Activated B cell treated with CpG ODN at 0.5 μM for 24 hours (primary cell): ENCODE results near the gene ABLIM2. TPM values are rescaled to one million over a fixed set of nuclear protein-coding genes. Genes with fewer than 3 reads are reported as not detected.

Experiments used
- ATAC-seq: fragments of 200-7000 bp; cut with Tn5 transposase; one replicate; pipeline ENCODE4 v1.10.0; 2021; ENCODE audit warnings: low read depth, mild to moderate bottlenecking, moderate library complexity
- CTCF ChIA-PET: fragments of 350-600 bp; sonication (Branson Sonifier 250); formaldehyde crosslinking; loops from one replicate; lab custom pipeline; 2021; ENCODE audit warnings: antibody characterized with exemption; lab: Charles Lee
- POLR2A ChIA-PET: fragments of 350-600 bp; sonication (Branson Sonifier 250); formaldehyde crosslinking; loops from one replicate; lab custom pipeline; 2021; ENCODE audit warnings: antibody characterized with exemption; lab: Charles Lee
- DNase-seq: peaks from one replicate; pipeline ENCODE4 v3.0.0; 2022
- H3K27ac Mint-ChIP-seq: one replicate; pipeline ENCODE4 v1.8.0; 2020; ENCODE audit warnings: mixed read lengths
- H3K27me3 Mint-ChIP-seq: one replicate; pipeline ENCODE4 v1.8.0; 2021; ENCODE audit warnings: mixed read lengths
- H3K36me3 Mint-ChIP-seq: one replicate; pipeline ENCODE4 v1.8.0; 2021; ENCODE audit warnings: low read depth, mixed read lengths
- H3K4me1 Mint-ChIP-seq: one replicate; pipeline ENCODE4 v1.8.0; 2021; ENCODE audit warnings: mixed read lengths
- H3K4me3 Mint-ChIP-seq: one replicate; pipeline ENCODE4 v1.8.0; 2020; ENCODE audit warnings: mild to moderate bottlenecking, mixed read lengths
- H3K9me3 Mint-ChIP-seq: one replicate; pipeline ENCODE4 v1.8.0; 2020; ENCODE audit warnings: mixed read lengths
- intact Hi-C: fragments of 100-400 bp; cut with micrococcal nuclease; formaldehyde crosslinking; loops from one replicate; pipeline ENCODE4 v1.15.1; 2024
- total RNA-seq: library from RNA; stranded (reverse); gene quantifications from 2 replicates; pipeline ENCODE4 v1.2.3, GENCODE V29; 2022
- TF ChIP-seq, protein P1 (sequence below): fragments of 200-600 bp; IDR thresholded peaks from one replicate; pipeline ENCODE4 v1.8.0; 2022; ENCODE audit warnings: antibody characterized with exemption, mild to moderate bottlenecking

Gene ABLIM2
- total RNA-seq, 1 donor from 2014 or later: 5.2 TPM

DNA sequence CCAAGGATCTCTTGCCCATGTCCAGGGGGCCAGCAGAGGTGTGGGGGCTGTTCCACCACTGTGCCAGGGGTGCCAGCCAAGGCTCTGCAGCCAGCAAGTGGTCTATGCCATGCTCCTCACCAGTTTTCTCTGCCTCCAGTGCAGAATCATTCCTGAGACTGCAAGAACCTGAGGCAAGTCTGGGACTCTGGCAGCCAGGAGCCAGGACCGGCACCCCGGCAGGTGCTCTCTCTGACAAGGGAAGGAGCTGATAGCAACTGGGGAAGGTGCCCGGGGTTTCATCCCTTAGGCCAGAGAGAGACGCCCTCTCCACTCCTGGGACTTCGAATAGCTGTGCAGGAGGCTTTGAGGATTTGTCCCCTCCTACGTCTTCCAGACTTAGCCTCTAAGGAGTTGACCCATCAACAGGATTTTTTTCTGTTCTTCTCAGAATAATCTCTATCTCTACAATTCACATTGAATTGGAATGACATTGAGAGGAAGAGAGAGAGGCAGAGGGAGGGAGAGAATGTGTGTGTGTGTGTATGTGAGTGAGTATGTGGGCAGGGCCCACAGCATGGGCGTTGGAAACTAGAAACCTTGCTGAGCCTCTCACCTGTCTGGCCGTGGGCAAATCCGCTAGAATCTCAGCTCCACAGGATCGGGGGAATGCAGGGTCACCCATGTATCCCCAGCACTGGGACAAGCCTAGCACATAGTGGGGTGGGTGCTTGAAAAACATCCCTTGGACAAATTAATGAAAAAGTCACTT lies 144.5 kb downstream of the ABLIM2 start:
- CTCF ChIA-PET: no interaction called here
- H3K4me3 Mint-ChIP-seq: no peak overlapping the region

DNA sequence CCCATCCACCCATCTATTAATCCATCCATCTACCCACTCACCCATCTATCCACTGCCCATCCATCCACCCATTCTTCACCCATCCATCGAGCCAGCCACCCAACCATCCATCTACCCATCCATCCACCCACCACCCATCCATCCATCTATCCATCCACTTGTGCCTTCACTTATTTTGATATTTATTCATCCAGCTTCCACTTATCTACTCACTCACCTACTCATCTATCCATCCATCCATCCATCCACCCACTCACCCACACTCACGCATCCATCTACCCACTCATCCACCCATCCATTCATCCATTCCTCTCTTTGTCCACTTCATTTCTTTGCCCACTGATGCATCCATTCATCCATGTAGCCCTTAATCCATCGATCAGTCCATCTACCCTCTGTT lies 146.1 kb downstream of the ABLIM2 start:
- ChIA-PET CTCF (no interaction called here), POLR2A (no interaction called here)
- Mint-ChIP-seq H3K9me3 (no peaks in the 10 kb centered on the region), H3K27me3 (peaks cover 3% of the 10 kb centered on the region), H3K4me1 (no peaks in the 10 kb centered on the region), H3K4me3 (no peak overlapping the region), H3K27ac (no peak overlapping the region), H3K36me3 (no peaks in the 10 kb centered on the region)
- TF ChIP-seq, protein P1, sequence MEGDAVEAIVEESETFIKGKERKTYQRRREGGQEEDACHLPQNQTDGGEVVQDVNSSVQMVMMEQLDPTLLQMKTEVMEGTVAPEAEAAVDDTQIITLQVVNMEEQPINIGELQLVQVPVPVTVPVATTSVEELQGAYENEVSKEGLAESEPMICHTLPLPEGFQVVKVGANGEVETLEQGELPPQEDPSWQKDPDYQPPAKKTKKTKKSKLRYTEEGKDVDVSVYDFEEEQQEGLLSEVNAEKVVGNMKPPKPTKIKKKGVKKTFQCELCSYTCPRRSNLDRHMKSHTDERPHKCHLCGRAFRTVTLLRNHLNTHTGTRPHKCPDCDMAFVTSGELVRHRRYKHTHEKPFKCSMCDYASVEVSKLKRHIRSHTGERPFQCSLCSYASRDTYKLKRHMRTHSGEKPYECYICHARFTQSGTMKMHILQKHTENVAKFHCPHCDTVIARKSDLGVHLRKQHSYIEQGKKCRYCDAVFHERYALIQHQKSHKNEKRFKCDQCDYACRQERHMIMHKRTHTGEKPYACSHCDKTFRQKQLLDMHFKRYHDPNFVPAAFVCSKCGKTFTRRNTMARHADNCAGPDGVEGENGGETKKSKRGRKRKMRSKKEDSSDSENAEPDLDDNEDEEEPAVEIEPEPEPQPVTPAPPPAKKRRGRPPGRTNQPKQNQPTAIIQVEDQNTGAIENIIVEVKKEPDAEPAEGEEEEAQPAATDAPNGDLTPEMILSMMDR: no peak
- intact Hi-C loops: no loop called here
- no peak for DNase-seq
- no peak for ATAC-seq

More for the DNA sequence above, 144.5 kb downstream of the ABLIM2 start:
- no peak for DNase-seq
- POLR2A ChIA-PET: no interaction called here
- Mint-ChIP-seq H3K27ac (no peak overlapping the region), H3K36me3 (no peaks in the 10 kb centered on the region), H3K9me3 (no peaks in the 10 kb centered on the region), H3K27me3 (peaks cover 6% of the 10 kb centered on the region), H3K4me1 (no peaks in the 10 kb centered on the region)
- no peak for ATAC-seq
- TF ChIP-seq, protein P1: no peak
- intact Hi-C loops: no loop called here

DNA sequence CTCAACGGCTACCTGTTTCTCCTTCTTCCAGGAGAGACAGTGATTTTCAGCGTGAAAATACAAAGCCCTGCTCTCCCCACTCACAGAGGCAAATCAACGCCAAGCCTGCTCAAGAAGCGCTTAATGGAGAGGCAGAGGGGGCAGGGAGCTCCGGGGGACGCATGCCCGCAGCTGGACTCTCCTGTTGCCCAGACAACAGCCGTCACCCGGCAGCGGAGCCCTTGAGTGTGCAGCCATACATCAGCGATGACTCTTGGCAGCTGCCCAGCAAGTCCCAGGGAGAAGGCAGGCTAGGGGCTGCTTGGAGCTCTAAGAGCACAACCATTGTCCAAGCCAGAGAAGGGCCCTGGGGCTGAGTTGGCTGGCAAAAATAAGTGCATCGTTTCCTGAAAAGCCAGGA lies 148.0 kb downstream of the ABLIM2 start:
- Mint-ChIP-seq H3K9me3 (no peaks in the 10 kb centered on the region), H3K4me3 (no peak overlapping the region), H3K4me1 (no peaks in the 10 kb centered on the region), H3K27me3 (peaks cover 3% of the 10 kb centered on the region), H3K36me3 (no peaks in the 10 kb centered on the region), H3K27ac (no peak overlapping the region)
- CTCF ChIA-PET: no interaction called here
- no peak for ATAC-seq
- POLR2A ChIA-PET: no interaction called here
- intact Hi-C loops: no loop called here
- TF ChIP-seq, protein P1: no peak
- no peak for DNase-seq

DNA sequence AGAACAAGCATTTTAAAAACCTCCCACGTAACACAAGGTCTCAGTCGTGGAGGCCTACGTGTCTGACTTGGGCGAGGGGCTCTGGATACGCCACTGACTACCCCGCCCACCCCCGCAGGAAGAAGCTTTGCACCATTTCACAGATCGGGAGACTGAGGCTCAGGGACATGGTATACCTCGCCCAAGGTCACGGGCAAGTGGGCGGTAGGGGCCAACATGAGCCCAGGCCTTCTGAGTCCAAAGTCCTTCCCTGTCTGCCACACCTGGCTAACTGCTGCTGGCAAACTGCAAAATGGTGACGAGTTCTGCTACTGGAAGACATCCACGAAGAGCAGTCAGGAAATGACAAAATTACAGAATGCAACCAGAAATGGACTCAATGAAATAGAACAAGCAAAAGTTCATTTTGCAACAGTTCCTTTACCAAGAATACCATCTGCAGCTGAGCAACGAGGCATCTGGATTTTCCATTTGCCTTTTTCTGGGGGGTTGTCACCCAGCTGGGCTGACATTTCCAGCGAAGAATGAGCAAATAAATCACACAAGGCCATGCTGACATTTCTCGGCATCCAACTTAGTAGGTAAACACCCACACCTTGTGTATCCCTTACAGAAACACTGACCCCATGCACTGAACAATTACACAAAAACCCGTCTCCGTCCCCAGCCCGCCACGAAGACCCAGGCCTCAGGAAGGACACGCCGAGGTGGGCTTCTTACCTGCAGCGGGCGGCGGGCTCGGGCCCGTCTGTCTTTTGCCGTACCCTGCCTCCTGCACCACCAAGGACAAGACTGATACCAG lies 148.7 kb downstream of the ABLIM2 start:
- intact Hi-C loops: no loop called here
- Mint-ChIP-seq H3K27me3 (no peaks in the 10 kb centered on the region), H3K4me3 (no peak overlapping the region), H3K27ac (no peak overlapping the region), H3K36me3 (no peaks in the 10 kb centered on the region), H3K9me3 (no peaks in the 10 kb centered on the region), H3K4me1 (no peaks in the 10 kb centered on the region)
- ATAC-seq: no peak
- ChIA-PET CTCF (no interaction called here), POLR2A (no interaction called here)
- no peak for DNase-seq
- TF ChIP-seq, protein P1: no peak

DNA sequence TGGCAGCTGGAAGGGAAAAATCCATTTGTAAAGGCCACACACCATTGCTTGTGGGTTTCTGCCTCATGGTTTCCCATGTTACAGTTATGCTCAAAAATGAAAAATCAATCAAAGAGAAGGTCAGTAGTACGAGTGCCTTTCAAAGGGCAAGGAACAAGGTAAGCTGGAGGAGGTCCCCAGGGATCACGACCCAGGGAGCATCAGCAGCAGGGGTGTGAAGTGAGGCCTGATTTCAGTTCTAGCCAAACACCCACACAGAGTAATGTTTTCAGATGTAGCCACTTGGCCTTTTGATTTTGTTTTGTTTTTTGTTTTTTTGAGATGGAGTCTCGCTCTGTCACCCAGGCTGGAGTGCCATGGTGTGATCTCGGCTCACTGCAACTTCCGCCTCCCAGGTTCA lies 149.5 kb downstream of the ABLIM2 start:
- TF ChIP-seq, protein P1: no peak
- CTCF ChIA-PET: no interaction called here
- intact Hi-C loops: no loop called here
- H3K9me3 Mint-ChIP-seq: no peaks in the 10 kb centered on the region
- H3K36me3 Mint-ChIP-seq: no peaks in the 10 kb centered on the region
- no peaks in the 10 kb centered on the region for H3K27me3 Mint-ChIP-seq
- ATAC-seq (no peak), DNase-seq (no peak)
- no peak overlapping the region for H3K4me3 Mint-ChIP-seq
- H3K4me1 Mint-ChIP-seq: no peaks in the 10 kb centered on the region
- POLR2A ChIA-PET: no interaction called here
- H3K27ac Mint-ChIP-seq: no peak overlapping the region
